GM21390 (cell line): Measurements from ENCODE around the gene ZNF226.
A peak's percentile ranks its signal among the peaks of the same experiment; 100 is the strongest.
"Not testable (repeated sequence)": the region's sequence is repeated elsewhere in the genome, so short reads cannot be mapped to it uniquely, and the experiment has no call there.

Source experiments
- ATAC-seq: cut with Tn5 transposase; IDR thresholded peaks from one replicate; pipeline ENCODE4 v1.9.1; 2021; ENCODE audit not compliant: unreplicated experiment

The ZNF226 gene

DNA sequence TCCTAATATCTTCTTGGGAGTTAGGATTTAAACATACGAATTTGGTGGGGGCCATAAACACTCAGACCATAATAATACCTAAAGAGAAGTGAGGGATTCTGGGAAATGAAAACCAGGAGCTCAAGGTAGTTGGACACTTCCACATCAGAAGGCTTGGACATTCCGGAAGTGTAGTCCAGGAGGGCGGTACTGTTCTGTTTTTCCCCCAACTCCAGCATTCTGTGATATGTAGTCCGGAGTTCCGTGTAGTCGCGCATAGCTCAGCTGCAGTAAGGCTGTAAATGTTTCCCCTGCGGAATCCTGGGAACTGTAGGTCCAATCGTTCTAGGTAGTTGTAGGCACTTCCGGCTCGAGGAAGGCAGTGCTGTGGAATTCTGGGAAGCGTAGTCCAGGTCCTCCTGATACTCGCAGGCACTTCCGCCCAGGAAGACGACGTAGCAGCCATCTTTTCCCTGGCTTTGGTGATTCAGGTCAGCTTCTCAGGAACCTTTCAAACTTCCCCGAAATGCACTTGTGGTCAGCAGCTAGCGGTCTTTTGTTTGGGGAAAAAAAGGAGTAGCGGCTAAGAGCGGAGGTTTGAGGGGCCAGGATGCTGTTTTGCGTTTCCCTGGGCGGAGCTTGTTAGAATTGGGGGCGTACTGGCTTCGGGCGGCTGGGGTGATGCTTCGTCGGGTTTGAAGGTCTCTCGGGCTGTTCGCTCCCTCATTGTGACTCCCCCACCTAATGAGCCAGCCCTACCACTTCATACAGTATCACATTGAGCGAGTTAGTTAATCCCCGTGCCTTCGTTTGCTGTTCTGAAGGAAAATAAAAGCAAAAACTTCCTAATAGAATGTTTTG, at the start of gene ZNF226:
Gene ZNF226 (plus strand): TSS at position 428 of the 840 bp plus-strand sequence. CDS start 4,981 bp downstream, outside the sequence.
- peak; percentile 82 for ATAC-seq

- not testable (repeated sequence) for ATAC-seq
These were observed 43.7 kb upstream of the ZNF226 start for GRCh38 chr19:44121162-44121561.

- ATAC-seq = no peak
These were observed 32.9 kb upstream of the ZNF226 start for GRCh38 chr19:44131955-44132354.

GRCh38 chr19:44141191-44142058, 23.5 kb upstream of the ZNF226 start, which contains the start of gene ZNF234:
Gene ZNF234 (plus strand): TSS chr19:44141554. CDS start chr19:44144633, 3,079 bp downstream.
- ATAC-seq = no peak

GRCh38 chr19:44142059-44142433, 22.9 kb upstream of the ZNF226 start:
- no peak for ATAC-seq

GRCh38 chr19:44149776-44150175, 15.1 kb upstream of the ZNF226 start:
- no peak for ATAC-seq

DNA sequence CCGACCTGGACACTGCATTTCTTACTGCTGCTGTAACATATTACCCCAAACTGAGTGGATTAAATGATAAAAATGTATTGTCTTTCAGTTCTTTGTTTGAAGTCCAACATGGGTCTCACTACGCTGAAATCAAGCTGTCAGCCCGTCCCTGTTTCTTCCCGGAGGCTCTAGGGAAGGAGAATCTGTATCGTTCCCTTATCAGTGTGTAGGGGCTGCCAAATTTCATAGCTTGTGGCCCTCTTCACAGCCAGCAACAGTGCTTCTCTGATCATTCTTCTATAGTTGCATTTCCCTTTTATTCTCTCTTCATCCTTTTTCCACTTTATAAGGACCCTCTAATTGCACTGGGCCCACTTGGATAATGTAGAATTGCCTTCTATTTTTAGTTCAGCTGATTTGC, 13.4 kb upstream of the ZNF226 start:
- no peak for ATAC-seq

GRCh38 chr19:44156475-44156874, 8.4 kb upstream of the ZNF226 start:
- ATAC-seq = no peak

GRCh38 chr19:44163789-44164188, 1.1 kb upstream of the ZNF226 start:
- ATAC-seq = no peak

GRCh38 chr19:44164327-44164672, 600 bp upstream of the ZNF226 start:
- no peak for ATAC-seq

DNA sequence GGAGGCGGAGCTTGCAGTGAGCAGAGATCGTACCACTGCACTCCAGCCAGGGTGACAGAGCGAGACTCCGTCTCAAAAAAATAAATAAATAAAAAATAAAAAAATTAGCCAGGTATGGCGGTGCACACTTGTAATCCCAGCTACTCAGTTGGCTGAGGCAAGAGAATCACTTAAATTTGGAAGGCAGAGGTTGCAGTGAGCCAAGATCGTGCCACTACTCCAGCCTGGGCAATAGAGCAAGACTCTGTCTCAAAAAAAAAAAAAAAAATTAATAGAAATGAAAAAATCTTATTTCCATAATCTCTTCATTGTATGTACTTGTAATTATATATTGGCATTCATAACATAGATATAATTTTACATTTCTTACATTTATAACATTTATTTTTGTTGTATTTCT, 5.8 kb downstream of the ZNF226 start:
- ATAC-seq = not testable (repeated sequence)

GRCh38 chr19:44176590-44176989, 11.7 kb downstream of the ZNF226 start:
- ATAC-seq = no peak

DNA sequence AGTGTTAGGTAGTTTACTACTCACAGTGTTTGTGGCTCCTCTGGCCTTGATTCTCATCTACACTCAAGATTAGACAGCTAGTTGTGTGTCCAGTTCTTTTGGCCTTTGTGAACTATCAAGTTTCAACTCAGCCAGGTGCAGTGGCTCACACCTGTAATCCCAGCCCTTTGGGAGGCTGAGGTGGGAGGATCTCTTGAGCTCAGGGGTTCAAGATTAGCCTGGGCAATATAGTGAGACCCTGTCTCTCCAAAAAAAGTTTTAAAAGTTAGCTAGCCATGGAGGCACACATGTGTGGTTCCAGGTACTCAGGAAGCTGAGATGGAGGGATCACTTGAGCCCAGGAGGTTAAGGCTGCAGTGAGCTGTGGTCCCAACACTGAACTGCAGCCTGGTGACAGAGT, 16.1 kb downstream of the ZNF226 start:
- no peak for ATAC-seq

- no peak for ATAC-seq
These were observed 17.2 kb downstream of the ZNF226 start for GRCh38 chr19:44182145-44182544.

GRCh38 chr19:44190020-44190419, 25.1 kb downstream of the ZNF226 start:
- no peak for ATAC-seq

- no peak for ATAC-seq
These were observed 27.2 kb downstream of the ZNF226 start for GRCh38 chr19:44192127-44192526.

DNA sequence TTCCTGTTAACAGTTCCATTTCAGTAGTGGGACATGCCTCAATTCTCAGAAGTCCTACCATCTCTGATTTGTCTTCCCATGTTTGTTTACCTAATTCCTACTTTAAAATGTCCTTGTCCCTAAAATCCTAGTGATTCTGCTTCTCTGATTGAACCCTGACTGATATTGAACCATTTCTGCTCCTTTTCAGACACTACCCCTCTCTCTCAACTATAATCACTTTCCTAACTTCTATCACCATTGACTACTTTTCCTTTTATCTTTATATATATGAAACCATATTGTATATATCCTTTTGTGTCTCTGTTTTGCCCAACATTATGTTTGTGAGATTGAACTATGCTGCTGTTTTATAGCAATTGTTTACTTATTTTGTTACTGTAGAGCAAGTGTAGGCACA, 31.9 kb downstream of the ZNF226 start:
- ATAC-seq = no peak

- no peak for ATAC-seq
These were observed 37.6 kb downstream of the ZNF226 start for GRCh38 chr19:44202470-44202869.

GRCh38 chr19:44202974-44203373, 38.1 kb downstream of the ZNF226 start:
- no peak for ATAC-seq

- ATAC-seq = not testable (repeated sequence)
These were observed 39.0 kb downstream of the ZNF226 start for GRCh38 chr19:44203877-44204276.

DNA sequence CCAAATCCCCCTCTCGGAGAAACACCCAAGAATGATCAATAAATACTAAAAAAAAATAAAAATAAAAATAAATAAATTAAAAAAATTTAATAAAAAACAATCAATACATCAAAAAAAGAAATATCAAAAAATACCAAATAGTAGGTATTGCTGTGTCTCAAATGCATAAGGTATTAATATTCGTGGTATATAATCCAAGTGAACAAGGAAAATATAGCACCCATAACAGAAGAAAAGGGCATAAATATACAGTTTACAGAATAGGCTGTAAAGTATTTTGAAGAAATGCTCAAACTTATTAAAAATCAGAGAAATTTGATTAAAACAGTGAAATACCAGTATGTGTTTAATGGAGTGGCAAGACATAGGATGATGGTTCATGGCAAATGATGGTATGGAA, 39.9 kb downstream of the ZNF226 start:
- no peak for ATAC-seq
